ENCODE results near the gene RBFOX2.

DNA sequence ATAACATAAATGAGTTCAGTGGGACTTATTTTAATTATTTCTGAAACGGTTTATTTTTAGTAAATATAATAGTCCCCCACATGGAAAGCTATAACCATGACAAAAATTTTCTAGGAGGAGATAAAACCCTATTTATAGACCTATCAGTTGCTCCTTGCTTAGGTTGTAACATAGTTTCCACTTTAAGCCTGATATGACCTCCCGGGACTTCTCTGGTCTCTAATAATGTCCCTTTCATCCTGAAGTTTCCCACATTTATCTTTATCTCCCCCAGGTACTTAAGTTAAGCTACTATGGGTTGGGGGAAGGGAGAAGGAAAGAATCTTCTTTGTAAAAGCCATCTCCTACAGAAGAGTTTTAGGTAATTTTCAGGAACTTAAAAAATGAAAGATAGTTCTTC lies 117.7 kb downstream of the RBFOX2 start:
- TF ChIP-seq, protein P1, sequence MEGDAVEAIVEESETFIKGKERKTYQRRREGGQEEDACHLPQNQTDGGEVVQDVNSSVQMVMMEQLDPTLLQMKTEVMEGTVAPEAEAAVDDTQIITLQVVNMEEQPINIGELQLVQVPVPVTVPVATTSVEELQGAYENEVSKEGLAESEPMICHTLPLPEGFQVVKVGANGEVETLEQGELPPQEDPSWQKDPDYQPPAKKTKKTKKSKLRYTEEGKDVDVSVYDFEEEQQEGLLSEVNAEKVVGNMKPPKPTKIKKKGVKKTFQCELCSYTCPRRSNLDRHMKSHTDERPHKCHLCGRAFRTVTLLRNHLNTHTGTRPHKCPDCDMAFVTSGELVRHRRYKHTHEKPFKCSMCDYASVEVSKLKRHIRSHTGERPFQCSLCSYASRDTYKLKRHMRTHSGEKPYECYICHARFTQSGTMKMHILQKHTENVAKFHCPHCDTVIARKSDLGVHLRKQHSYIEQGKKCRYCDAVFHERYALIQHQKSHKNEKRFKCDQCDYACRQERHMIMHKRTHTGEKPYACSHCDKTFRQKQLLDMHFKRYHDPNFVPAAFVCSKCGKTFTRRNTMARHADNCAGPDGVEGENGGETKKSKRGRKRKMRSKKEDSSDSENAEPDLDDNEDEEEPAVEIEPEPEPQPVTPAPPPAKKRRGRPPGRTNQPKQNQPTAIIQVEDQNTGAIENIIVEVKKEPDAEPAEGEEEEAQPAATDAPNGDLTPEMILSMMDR (IDR thresholded peaks at IDR 0.05) = no peak
- TF ChIP-seq POLR2A (IDR thresholded peaks at IDR 0.05) = no peak
